ENCODE data around the gene LLGL1.

Gene LLGL1

GRCh38 chr17:18253947-18254821 is 28.7 kb downstream of the LLGL1 start:
- DNase-seq: no peak

- DNase-seq: no peak
Observed at GRCh38 chr17:18254888-18255649, 29.6 kb downstream of the LLGL1 start.

DNA sequence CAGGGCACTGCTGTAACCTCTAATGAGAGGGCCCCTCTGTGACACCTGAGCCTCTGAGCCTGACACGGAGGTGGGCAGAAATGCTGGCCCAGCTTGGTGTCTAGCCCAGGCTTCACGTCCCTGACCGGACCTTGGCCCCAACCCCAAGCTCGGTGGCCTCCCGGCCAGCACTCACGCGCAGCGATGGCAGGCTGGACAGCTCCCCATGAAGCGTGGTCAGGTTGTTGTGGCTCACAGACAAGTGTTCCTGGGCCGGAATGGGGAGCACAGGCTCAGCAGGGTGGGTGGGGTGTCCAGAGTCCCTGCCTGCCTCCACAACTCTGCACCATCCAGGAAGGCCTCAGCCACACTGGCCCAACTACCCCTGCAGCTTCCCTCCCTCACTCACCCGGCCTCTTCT is 30.9 kb downstream of the LLGL1 start:
- no peak for DNase-seq

DNA sequence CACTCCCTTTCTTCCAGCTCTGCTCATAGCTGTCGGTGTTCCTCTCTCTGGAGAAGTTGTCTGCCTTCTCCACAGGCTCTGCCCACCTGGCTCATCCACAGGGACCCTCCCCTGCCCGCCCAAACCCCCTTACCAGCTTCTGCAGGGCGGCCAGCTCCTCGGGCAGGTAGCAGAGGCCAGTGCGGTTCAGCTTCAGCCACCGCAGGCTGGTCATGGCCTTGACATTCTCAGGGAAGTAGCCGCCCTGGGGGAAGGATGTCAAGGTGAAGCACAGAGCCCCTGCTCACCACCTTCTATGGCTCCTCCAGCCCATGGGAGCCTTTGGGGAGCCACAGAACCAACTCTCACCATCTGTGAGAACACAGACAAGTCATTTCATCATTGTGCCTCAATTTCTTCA is 31.3 kb downstream of the LLGL1 start:
- no peak for DNase-seq

DNA sequence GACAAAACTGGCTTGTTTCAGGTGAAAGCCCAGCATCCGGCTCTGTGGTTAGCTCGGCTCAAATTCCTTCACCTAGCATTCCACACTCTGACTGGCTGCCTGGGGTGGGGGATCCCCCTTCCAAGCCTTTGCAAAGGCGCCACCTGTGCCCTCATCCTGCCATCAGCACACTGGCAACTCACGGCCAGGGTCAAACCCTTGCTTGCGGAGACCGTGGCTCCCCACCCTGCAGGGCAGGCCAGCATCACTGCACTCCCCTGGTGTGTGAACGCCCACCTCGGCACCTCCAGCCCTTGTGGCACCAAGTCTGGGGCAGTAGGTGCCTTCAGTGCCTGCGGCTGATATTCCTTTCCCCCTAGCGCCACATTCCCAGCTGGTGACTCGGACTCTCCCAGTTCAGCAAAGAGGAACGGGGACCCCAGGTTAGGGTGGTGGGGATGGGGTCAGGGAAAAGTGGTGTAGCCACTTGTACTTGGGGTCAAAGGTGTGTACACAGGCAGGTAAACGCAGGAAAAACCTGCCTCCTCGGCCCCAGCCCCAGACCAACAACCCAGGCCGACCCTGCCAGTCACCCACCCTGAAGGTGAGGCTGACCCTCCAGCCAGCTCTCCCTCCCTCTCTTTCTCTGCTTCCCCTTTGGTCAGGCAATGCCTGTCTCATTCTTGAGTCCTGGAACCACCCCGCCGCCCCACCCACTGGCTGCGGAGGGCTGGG is 32.0 kb downstream of the LLGL1 start:
- DNase-seq: peak in 2 of 5 experiments; percentile 21 to 45

DNA sequence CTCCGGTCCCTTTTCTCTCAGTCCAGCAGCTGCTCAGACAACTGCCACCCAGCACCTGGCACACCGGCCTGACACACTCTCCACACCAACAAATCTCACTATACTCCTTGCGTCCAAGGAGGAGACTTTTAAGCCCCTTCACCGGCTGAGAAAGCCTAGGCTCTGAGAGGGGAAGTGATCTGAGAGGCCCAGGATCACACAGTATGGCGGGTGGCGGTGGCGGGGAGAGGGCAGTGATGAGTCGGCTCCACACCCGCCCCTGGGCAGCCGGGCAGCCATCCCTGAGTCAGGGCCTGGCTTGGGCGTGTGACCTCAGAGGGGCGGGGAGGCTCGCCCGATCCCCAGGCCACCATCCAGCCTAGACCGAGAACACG is 32.5 kb downstream of the LLGL1 start:
- DNase-seq: peak in 2 of 5 experiments; percentile 39 to 43

GRCh38 chr17:18258356-18259038 is 33.1 kb downstream of the LLGL1 start, which contains the start of gene FLII:
TSS of gene FLII (minus strand) at chr17:18258738. CDS start at chr17:18258690, 48 bp downstream.
- peak in 4 of 5 experiments; percentile 37 to 65 (median 46) for DNase-seq

GRCh38 chr17:18259621-18260331 is 34.3 kb downstream of the LLGL1 start:
- DNase-seq: no peak

GRCh38 chr17:18260332-18261145 is 35.1 kb downstream of the LLGL1 start, which contains the start of gene MIEF2:
TSS of gene MIEF2 (plus strand) at chr17:18260662. CDS start at chr17:18262721, 2,059 bp downstream.
- peak; percentile 80 to 97 (median 89) for DNase-seq

DNA sequence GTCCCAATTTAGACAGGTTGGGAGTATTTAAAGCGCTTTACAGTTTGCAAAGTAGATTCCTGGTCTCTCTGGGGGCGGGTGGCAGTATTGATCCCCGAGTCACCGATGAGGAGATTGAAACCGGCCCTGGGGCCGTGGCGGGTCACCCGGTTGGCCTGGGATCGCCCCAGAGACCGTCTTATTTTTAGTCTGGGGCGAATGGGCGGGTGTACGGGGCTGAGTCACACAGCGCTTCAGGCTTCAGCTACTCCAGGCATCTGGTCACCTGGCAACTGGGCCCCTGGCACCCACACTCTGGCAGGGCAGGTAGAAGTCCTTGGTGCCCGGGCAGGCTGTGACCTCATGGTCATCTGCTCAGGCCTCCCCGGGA is 35.7 kb downstream of the LLGL1 start:
- peak in 1 of 5 experiments; percentile 27 for DNase-seq

DNA sequence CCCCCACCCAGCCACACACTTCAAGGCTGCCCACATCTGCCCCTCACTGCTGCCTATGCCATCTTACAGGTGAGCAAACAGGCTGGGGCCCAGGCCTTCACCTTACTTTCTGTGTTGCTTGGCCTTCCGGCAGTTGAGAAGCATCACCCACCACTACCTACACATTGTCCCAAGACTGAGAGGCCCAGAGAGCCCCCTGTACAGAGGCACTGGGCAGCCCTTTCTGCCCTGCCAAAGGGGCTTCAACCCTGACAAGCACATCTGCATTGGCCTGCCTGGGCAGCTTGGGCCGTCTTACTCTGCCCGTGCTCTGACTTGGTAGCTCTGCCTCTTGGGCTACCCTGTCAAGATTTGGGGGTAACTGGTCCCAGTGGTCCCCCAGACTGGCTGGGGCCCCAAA is 36.2 kb downstream of the LLGL1 start:
- no peak for DNase-seq

- no peak for DNase-seq
Observed at GRCh38 chr17:18262111-18262510, 36.7 kb downstream of the LLGL1 start.

DNA sequence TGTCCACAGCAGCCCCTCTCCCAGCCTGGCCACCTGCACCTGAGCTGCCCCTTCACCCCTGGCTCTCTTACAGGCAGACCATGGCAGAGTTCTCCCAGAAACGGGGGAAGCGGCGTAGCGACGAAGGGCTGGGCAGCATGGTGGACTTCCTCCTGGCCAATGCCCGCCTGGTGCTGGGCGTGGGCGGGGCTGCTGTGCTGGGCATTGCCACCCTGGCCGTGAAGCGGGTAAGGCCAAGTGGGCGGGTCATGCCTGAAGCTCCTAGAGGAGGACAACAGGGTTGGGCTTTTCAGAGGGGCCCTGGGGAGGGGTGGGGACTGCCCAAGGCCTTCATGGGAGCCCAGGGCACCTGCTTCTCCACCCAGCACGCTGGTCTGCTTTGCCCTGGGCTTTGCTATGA is 37.2 kb downstream of the LLGL1 start:
- no peak for DNase-seq

DNA sequence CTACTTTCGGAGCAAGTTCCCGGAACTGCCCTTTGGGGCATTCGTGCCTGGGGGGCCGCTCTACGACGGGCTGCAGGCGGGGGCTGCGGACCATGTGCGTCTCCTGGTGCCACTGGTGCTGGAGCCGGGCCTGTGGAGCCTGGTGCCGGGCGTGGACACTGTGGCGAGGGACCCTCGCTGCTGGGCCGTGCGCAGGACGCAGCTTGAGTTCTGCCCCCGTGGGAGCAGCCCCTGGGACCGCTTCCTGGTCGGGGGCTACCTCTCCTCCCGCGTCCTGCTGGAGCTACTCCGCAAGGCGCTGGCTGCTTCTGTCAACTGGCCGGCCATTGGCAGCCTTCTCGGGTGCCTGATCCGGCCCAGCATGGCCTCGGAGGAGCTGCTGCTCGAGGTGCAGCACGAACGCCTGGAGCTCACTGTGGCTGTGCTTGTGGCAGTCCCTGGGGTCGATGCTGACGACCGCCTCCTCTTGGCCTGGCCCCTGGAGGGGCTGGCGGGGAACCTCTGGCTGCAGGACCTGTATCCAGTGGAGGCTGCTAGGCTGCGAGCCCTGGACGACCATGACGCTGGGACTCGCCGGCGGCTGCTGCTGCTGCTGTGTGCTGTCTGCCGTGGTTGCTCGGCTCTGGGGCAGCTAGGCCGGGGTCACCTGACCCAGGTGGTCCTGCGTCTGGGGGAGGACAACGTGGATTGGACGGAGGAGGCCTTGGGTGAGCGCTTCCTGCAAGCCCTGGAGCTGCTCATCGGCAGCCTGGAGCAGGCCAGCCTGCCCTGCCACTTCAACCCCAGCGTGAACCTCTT is 38.6 kb downstream of the LLGL1 start:
- no peak for DNase-seq

GRCh38 chr17:18267366-18267765 is 41.9 kb downstream of the LLGL1 start:
- DNase-seq: no peak

- no peak for DNase-seq
Observed at GRCh38 chr17:18267927-18268711, 42.7 kb downstream of the LLGL1 start.

DNA sequence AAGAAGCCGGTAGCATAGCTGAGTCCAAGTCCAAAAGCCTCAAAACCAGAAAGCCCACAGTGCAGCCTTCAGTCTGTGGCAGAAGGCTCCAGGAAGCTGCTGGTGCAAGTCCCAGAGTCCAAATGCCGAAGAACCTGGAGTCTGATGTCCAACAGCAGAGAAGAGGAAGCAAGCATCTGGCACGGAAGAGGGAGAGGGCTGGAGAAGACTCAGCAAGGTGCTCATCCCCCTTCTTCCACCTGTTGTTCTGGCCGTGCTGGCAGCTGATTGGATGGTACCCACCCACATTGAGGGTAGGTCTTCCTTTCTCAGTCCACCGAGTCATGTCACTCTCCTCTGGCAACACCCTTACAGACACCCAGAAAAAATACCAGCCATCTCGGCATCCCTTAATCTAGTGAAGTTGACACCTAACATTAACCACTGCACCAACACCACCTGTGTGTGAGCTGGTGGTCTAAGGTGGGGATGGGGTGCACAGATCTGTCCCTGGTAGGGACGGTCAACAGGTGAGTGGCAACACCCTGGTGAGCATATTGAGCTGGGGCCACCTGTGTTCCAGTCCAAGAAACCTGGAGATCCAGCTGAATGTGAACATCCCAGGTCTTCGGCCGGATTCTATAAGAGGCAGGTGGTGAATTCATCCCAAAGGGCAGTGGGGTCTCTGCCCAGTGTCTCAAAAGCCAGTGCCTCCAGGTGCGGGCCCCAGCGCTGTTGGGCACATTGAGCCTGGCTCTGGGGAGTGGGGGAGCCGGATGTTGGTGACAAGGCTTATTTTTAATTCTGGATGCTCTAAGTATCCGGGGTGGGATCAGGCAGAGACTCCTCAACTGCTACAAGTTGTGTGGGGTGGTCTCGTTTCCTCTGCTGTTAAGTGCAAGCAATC is 44.9 kb downstream of the LLGL1 start:
- no peak for DNase-seq

DNA sequence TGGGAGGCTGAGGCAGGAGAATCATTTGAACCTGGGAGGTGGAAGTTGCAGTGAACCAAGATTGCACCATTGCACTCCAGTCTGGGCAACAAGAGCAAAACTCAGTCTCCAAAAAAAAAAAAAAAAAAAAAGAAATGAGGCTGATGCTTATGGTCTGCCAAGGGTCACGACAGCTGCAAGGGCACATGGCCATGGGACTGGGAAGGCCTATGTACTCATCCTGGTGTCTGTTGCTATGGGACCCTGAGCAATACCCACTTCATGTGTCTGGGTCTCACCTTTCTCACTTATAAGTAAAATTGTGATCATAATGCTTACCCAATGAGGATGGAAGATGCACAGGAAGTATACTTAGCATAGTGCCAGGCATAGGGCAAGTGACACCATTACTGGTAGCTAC is 51.6 kb downstream of the LLGL1 start:
- no peak for DNase-seq

All from T-helper 2 cell (primary cell).